ENCODE data around the gene BNIP3. TPM values are rescaled to one million over a fixed set of nuclear protein-coding genes. Genes with fewer than 3 reads are reported as not detected.

The BNIP3 gene
- total and polyA plus RNA-seq, 2 donors (not counting 3 experiments of a cell fraction or from before 2014, with no cell fraction given): 51.4 to 53.3 TPM

DNA sequence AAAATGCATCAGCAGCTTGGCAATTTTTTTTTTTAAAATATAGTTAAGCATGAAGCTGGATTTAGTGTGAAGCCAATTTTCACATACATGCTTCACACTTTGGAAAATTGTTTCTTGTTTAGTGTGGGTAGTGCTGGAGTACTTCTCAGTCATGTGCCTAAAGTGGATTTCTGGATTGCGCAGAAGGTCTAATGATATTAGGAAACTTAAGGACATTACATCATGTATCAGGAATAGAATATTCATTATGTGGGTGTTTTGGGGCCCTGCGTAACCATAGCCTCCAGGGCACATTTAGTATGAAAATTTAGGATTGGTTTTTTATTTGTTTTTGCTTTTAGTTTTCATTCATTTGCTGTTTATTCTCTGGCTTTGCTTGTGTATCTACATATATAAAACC, 28.8 kb upstream of the BNIP3 start:
- CTCF ChIA-PET: interaction anchor here (3.3 kb wide), 1 partner anchor 13 kb away, joined by 19 read pairs; no protein-coding TSS in a partner anchor
- POLR2A ChIA-PET: no interaction called here

More for the DNA sequence above, 28.8 kb upstream of the BNIP3 start:
- BruUV-seq (replicated peaks): no TSS peak
- Histone ChIP-seq H4K20me1 (replicated peaks; ENCODE audit: control insufficient read depth, extremely low read depth, insufficient read depth, low read length) (no peaks in the 10 kb centered on the region), H3K9me1 (replicated peaks; ENCODE audit: control insufficient read depth, extremely low read depth, insufficient read depth, low read length) (no peaks in the 10 kb centered on the region), H3K9ac (replicated peaks; ENCODE audit: extremely low read depth, insufficient read depth, low read length) (no peak overlapping the region), H3K27me3 (ENCODE audit: control insufficient read depth in 2 of 2, insufficient read depth in 2 of 2, low read length in 2 of 2) (peaks cover 11 to 16% of the 10 kb centered on the region in 2 experiments), H3K9me3 (replicated peaks; ENCODE audit: control insufficient read depth, insufficient read depth, low read length) (no peaks in the 10 kb centered on the region), H3K4me2 (ENCODE audit: insufficient read depth, low read length) (no peak overlapping the region), H2AFZ (ENCODE audit: low read depth, low read length) (no peak overlapping the region), H3K4me1 (ENCODE audit: control insufficient read depth, extremely low read depth, insufficient read depth, low read length) (no peaks in the 10 kb centered on the region), H3K27ac (ENCODE audit: insufficient read depth, low read depth, low read length) (no peak overlapping the region), H3K36me3 (ENCODE audit: control insufficient read depth in 2 of 2, extremely low read depth in 1 of 2, insufficient read depth in 2 of 2, low read length in 2 of 2) (no peaks in the 10 kb centered on the region), H3K4me3 (replicated peaks in 1 of 3; ENCODE audit: insufficient read depth in 1 of 3, low read depth in 1 of 3, low read length in 3 of 3) (no peak overlapping the region), H3K79me2 (ENCODE audit: control insufficient read depth, insufficient read depth, low read length) (no peaks in the 10 kb centered on the region)
- dilution Hi-C loops (cut with MboI; ENCODE audit: extremely low pct_ligation_motif_present, low sequenced_read_pairs) (no loop called here), intact Hi-C loops (cut with micrococcal nuclease) (no loop called here)
- DNase-seq (ENCODE audit: low read depth, low spot score): no peak
- no peak for TF ChIP-seq MYC (IDR thresholded peaks at IDR 0.05; ENCODE audit: low read depth, low read length)
- TF ChIP-seq POLR2AphosphoS5 (IDR thresholded peaks at IDR 0.05; ENCODE audit: insufficient read depth, low read depth, low read length): no peak
- TF ChIP-seq, protein P1, sequence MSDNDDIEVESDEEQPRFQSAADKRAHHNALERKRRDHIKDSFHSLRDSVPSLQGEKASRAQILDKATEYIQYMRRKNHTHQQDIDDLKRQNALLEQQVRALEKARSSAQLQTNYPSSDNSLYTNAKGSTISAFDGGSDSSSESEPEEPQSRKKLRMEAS (IDR thresholded peaks at IDR 0.05; ENCODE audit: insufficient read depth, insufficient read length): no peak
- no peak for TF ChIP-seq JUN (IDR thresholded peaks at IDR 0.05; ENCODE audit: borderline replicate concordance, insufficient read depth, insufficient read length, low read depth)
- TF ChIP-seq FOS (IDR thresholded peaks at IDR 0.05; ENCODE audit: borderline replicate concordance, insufficient read depth, low read length): no peak
- TF ChIP-seq, protein P2, sequence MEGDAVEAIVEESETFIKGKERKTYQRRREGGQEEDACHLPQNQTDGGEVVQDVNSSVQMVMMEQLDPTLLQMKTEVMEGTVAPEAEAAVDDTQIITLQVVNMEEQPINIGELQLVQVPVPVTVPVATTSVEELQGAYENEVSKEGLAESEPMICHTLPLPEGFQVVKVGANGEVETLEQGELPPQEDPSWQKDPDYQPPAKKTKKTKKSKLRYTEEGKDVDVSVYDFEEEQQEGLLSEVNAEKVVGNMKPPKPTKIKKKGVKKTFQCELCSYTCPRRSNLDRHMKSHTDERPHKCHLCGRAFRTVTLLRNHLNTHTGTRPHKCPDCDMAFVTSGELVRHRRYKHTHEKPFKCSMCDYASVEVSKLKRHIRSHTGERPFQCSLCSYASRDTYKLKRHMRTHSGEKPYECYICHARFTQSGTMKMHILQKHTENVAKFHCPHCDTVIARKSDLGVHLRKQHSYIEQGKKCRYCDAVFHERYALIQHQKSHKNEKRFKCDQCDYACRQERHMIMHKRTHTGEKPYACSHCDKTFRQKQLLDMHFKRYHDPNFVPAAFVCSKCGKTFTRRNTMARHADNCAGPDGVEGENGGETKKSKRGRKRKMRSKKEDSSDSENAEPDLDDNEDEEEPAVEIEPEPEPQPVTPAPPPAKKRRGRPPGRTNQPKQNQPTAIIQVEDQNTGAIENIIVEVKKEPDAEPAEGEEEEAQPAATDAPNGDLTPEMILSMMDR (IDR thresholded peaks at IDR 0.05; ENCODE audit: extremely low read depth in 1 of 2, insufficient read depth in 1 of 2, low read depth in 1 of 2, low read length in 2 of 2): no peak
- FAIRE-seq: no peak

All from endothelial cell of umbilical vein (primary cell).